B cell (primary cell): Measurements from ENCODE around the gene NAGLU.

Source experiments
- CTCF ChIP-seq: fragments of 200-600 bp; IDR thresholded peaks from one replicate; pipeline ENCODE4 v1.8.0; 2022; ENCODE audit warnings: antibody characterized with exemption, mild to moderate bottlenecking
- EZH2 ChIP-seq: IDR thresholded peaks from 2 replicates; pipeline ENCODE4 v1.6.1; 2012; ENCODE audit warnings: borderline replicate concordance, low read depth, mild to moderate bottlenecking, moderate library complexity, low read length; ENCODE audit not compliant: insufficient read depth, poor library complexity, severe bottlenecking

- no peak for TF ChIP-seq CTCF
- no peak for TF ChIP-seq EZH2
These were observed 37.2 kb upstream of the NAGLU start for GRCh38 chr17:42498828-42499227.
